HCT116 (cell line): Measurements from ENCODE around the gene RLN3.

Experiments
- CEBPB ChIP-seq: IDR thresholded peaks from 2 replicates; pipeline ENCODE4 v1.6.1; 2012; ENCODE audit warnings: low read depth
- CTCF ChIP-seq, 3 experiments: fragments of 200-600 bp in 1 of 3; sonication (generic) in 1 of 3; IDR thresholded peaks in 2 of 3; conservative IDR thresholded peaks in 1 of 3; 2 replicates each; pipeline ENCODE4 v1.5.1; 2012 to 2017; ENCODE audit warnings: low read depth in 2 of 3, low read length in 2 of 3, antibody characterized with exemption in 1 of 3, borderline replicate concordance in 1 of 3, control low read depth in 1 of 3, mild to moderate bottlenecking in 1 of 3, mixed read lengths in 1 of 3, mixed run types in 1 of 3, moderate library complexity in 1 of 3; ENCODE audit not compliant: insufficient read depth in 1 of 3
- EZH2 ChIP-seq: fragments of 200-600 bp; sonication (generic); IDR thresholded peaks from 2 replicates; pipeline ENCODE4 v1.6.1; 2017; ENCODE audit warnings: antibody characterized with exemption, mixed run types
- JUND ChIP-seq: IDR thresholded peaks from 2 replicates; pipeline ENCODE4 v1.6.1; 2012
- POLR2A ChIP-seq: IDR thresholded peaks from 2 replicates; pipeline ENCODE4 v1.7.0; 2011; ENCODE audit warnings: borderline replicate concordance; ENCODE audit not compliant: insufficient read depth, insufficient read length; ENCODE audit errors: extremely low read depth
- SP1 ChIP-seq: IDR thresholded peaks from 2 replicates; pipeline ENCODE4 v1.6.1; 2012; ENCODE audit warnings: low read depth

DNA sequence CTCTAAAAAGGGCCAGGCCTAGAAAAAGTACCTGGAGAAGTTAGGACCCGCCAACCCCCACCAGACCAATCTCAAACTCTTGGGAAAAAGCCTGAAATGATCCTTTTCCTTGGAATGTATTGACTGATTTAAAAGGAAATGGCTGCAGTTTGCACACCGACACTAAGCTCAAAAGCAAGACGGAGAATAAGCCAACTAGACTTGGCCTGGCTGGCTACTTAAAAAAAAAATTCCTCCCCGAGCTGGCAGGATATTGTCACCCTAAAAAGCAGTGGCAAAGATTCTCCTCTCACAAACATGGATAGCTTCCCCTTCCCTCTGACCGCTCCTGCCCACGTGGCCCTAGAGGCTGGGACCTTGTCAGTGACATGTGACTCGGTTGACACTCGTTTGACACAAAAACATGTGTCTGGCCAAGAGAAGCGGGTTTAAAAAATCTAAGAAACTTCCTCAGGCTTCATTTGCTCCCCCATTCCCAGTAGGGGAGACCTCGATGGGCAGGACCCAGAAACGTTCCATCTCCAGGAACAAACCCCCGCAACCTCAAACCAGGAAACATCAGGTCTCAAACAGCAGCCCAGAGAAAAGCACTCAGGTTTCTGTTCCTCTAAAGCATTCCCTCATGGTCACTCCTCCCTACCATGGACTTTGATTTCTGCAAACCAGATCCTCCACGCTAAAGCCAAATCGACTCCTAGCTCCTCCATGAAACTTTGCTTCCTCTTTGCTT is 23.2 kb upstream of the RLN3 start:
- no peak for TF ChIP-seq POLR2A
- no peak for TF ChIP-seq SP1
- TF ChIP-seq CEBPB, result no peak
- TF ChIP-seq JUND, result no peak
- no peak for TF ChIP-seq CTCF (IDR thresholded peaks at IDR 0.05 in 2 of 3, conservative IDR thresholded peaks at IDR 0.05 in 1 of 3; ENCODE audit: borderline replicate concordance in 1 of 3, insufficient read depth in 1 of 3, low read depth in 2 of 3, low read length in 2 of 3)
- no peak for TF ChIP-seq EZH2
